Measurements from ENCODE around the gene ESPL1. TPM values are rescaled to one million over a fixed set of nuclear protein-coding genes. Genes with fewer than 3 reads are reported as not detected.

ESPL1 gene
- total and polyA plus RNA-seq, 2 of the 13 experiments (the other 11 are each of a cell fraction or from before 2014, with no cell fraction given): 5.8 to 11.5 TPM

DNA sequence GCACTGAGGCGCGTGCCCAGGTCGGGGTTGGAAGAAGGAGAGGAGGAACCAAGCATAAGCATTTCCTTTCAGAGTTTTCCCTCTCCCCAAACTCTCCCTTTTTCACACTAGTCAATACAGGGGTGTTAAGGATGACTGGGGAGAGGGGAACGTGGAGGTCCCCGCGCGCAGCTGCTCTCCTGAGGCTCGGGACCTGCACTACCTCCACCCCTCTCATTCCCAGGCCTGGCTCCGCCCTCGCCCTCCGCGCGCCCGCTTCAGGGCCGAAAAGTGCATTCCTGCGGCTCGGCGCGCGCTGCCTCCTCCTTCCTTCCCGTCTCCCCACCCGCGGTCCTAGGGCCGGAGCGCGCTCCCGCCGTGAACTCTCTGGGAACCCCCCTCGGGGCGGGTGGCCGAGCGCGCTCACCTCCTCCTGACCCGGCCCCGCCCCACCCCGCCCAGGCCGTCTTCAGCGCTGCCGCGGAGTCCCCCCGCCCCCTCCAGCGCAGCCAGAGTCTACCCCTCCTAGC is 47.4 kb upstream of the ESPL1 start (continued):
- TF ChIP-seq ZFP41 (CRISPR knock-in tag; IDR thresholded peaks at IDR 0.05; ENCODE audit: borderline replicate concordance): no peak
- TF ChIP-seq, protein P1, sequence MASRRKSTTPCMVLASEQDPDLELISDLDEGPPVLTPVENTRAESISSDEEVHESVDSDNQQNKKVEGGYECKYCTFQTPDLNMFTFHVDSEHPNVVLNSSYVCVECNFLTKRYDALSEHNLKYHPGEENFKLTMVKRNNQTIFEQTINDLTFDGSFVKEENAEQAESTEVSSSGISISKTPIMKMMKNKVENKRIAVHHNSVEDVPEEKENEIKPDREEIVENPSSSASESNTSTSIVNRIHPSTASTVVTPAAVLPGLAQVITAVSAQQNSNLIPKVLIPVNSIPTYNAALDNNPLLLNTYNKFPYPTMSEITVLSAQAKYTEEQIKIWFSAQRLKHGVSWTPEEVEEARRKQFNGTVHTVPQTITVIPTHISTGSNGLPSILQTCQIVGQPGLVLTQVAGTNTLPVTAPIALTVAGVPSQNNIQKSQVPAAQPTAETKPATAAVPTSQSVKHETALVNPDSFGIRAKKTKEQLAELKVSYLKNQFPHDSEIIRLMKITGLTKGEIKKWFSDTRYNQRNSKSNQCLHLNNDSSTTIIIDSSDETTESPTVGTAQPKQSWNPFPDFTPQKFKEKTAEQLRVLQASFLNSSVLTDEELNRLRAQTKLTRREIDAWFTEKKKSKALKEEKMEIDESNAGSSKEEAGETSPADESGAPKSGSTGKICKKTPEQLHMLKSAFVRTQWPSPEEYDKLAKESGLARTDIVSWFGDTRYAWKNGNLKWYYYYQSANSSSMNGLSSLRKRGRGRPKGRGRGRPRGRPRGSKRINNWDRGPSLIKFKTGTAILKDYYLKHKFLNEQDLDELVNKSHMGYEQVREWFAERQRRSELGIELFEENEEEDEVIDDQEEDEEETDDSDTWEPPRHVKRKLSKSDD (CRISPR knock-in tag; IDR thresholded peaks at IDR 0.05; ENCODE audit: low read depth): no peak
- TF ChIP-seq CBX5 (CRISPR knock-in tag; IDR thresholded peaks at IDR 0.05; ENCODE audit: borderline replicate concordance): no peak; the same call in 1 of the 2 replicates
- no peak for TF ChIP-seq RFX1 (IDR thresholded peaks at IDR 0.05)
- no peak for TF ChIP-seq ZNF484 (CRISPR knock-in tag; IDR thresholded peaks at IDR 0.05; ENCODE audit: borderline replicate concordance, low read depth)
- no peak for TF ChIP-seq ZNF468 (CRISPR knock-in tag; IDR thresholded peaks at IDR 0.05)
- TF ChIP-seq, protein P2, sequence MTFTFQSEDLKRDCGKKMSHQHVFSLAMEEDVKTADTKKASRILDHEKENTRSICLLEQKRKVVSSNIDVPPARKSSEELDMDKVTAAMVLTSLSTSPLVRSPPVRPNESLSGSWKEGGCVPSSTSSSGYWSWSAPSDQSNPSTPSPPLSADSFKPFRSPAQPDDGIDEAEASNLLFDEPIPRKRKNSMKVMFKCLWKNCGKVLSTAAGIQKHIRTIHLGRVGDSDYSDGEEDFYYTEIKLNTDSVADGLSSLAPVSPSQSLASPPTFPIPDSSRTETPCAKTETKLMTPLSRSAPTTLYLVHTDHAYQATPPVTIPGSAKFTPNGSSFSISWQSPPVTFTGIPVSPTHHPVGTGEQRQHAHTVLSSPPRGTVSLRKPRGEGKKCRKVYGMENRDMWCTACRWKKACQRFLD (CRISPR knock-in tag; IDR thresholded peaks at IDR 0.05; ENCODE audit: borderline replicate concordance): no peak
- TF ChIP-seq ZNF333 (CRISPR knock-in tag; IDR thresholded peaks at IDR 0.05; ENCODE audit: borderline replicate concordance): no peak; the same call in 1 of the 2 replicates
- TF ChIP-seq SOX5 (CRISPR knock-in tag; IDR thresholded peaks at IDR 0.05; ENCODE audit: borderline replicate concordance): peak; percentile 53; the same call in 1 of the 2 replicates
- TF ChIP-seq, protein P3, sequence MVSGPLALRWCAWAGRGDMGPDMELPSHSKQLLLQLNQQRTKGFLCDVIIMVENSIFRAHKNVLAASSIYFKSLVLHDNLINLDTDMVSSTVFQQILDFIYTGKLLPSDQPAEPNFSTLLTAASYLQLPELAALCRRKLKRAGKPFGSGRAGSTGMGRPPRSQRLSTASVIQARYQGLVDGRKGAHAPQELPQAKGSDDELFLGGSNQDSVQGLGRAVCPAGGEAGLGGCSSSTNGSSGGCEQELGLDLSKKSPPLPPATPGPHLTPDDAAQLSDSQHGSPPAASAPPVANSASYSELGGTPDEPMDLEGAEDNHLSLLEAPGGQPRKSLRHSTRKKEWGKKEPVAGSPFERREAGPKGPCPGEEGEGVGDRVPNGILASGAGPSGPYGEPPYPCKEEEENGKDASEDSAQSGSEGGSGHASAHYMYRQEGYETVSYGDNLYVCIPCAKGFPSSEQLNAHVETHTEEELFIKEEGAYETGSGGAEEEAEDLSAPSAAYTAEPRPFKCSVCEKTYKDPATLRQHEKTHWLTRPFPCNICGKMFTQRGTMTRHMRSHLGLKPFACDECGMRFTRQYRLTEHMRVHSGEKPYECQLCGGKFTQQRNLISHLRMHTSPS (CRISPR knock-in tag; IDR thresholded peaks at IDR 0.05; ENCODE audit: low read depth): no peak
- TF ChIP-seq, protein P4, sequence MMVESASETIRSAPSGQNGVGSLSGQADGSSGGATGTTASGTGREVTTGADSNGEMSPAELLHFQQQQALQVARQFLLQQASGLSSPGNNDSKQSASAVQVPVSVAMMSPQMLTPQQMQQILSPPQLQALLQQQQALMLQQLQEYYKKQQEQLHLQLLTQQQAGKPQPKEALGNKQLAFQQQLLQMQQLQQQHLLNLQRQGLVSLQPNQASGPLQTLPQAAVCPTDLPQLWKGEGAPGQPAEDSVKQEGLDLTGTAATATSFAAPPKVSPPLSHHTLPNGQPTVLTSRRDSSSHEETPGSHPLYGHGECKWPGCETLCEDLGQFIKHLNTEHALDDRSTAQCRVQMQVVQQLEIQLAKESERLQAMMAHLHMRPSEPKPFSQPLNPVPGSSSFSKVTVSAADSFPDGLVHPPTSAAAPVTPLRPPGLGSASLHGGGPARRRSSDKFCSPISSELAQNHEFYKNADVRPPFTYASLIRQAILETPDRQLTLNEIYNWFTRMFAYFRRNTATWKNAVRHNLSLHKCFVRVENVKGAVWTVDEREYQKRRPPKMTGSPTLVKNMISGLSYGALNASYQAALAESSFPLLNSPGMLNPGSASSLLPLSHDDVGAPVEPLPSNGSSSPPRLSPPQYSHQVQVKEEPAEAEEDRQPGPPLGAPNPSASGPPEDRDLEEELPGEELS (CRISPR knock-in tag; IDR thresholded peaks at IDR 0.05): no peak
- TF ChIP-seq ZNF30 (CRISPR knock-in tag; IDR thresholded peaks at IDR 0.05): no peak
- no peak for TF ChIP-seq PHB2 (IDR thresholded peaks at IDR 0.05; ENCODE audit: partially characterized antibody)
- TF ChIP-seq FOSL1 (CRISPR knock-in tag; IDR thresholded peaks at IDR 0.05; ENCODE audit: borderline replicate concordance): no peak
- no peak for TF ChIP-seq U2AF2 (IDR thresholded peaks at IDR 0.05; ENCODE audit: low read depth, low read length)
- TF ChIP-seq FOXP1 (IDR thresholded peaks at IDR 0.05): no peak
- no peak for TF ChIP-seq FOXP1 (CRISPR knock-in tag; IDR thresholded peaks at IDR 0.05)
- TF ChIP-seq, protein P5, sequence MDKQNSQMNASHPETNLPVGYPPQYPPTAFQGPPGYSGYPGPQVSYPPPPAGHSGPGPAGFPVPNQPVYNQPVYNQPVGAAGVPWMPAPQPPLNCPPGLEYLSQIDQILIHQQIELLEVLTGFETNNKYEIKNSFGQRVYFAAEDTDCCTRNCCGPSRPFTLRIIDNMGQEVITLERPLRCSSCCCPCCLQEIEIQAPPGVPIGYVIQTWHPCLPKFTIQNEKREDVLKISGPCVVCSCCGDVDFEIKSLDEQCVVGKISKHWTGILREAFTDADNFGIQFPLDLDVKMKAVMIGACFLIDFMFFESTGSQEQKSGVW (CRISPR knock-in tag; IDR thresholded peaks at IDR 0.05; ENCODE audit: borderline replicate concordance): no peak
- no peak for TF ChIP-seq ZNF563 (CRISPR knock-in tag; IDR thresholded peaks at IDR 0.05)
- TF ChIP-seq, protein P6, sequence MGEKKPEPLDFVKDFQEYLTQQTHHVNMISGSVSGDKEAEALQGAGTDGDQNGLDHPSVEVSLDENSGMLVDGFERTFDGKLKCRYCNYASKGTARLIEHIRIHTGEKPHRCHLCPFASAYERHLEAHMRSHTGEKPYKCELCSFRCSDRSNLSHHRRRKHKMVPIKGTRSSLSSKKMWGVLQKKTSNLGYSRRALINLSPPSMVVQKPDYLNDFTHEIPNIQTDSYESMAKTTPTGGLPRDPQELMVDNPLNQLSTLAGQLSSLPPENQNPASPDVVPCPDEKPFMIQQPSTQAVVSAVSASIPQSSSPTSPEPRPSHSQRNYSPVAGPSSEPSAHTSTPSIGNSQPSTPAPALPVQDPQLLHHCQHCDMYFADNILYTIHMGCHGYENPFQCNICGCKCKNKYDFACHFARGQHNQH (CRISPR knock-in tag; IDR thresholded peaks at IDR 0.05): peak; percentile 60; the same call in 1 of the 2 replicates
- no peak for TF ChIP-seq HOXD1 (CRISPR knock-in tag; IDR thresholded peaks at IDR 0.05)
- TF ChIP-seq ZKSCAN8 (CRISPR knock-in tag; IDR thresholded peaks at IDR 0.05; ENCODE audit: borderline replicate concordance): no peak

Measured in HepG2 (cell line).